Measurements from ENCODE around the gene HS6ST2. TPM values are rescaled to one million over a fixed set of nuclear protein-coding genes. Genes with fewer than 3 reads are reported as not detected.

HS6ST2 gene
- total and polyA plus RNA-seq, 9 of the 15 experiments (the other 6 are each of a cell fraction or from before 2014, with no cell fraction given) = not detected

GRCh38 chrX:132594129-132594528 lies 364.3 kb downstream of the HS6ST2 start:
- ChIA-PET CTCF (ENCODE audit: low intra/inter-chr PET ratio) (no interaction called here), POLR2A (interaction anchor here (0.7 kb wide), 1 partner anchor 904 kb away, joined by 3 read pairs; no protein-coding TSS in a partner anchor)
- H3K4me1 ChIP-seq (replicated peaks in 1 of 2; ENCODE audit: control insufficient read depth in 2 of 2, insufficient read depth in 2 of 2, low read length in 2 of 2) = no peaks in the 10 kb centered on the region
- in situ Hi-C loops (cut with MboI) (loop anchor here (10.0 kb wide), 1 partner anchor 369 kb away; no protein-coding TSS in a partner anchor), intact Hi-C loops (cut with micrococcal nuclease) (no loop called here)
- H3K27ac ChIP-seq (ENCODE audit: extremely low read depth, low read depth, low read length) = no peak overlapping the region
- H3K9me3 ChIP-seq (replicated peaks; ENCODE audit: control insufficient read depth, insufficient read depth, low read depth, low read length) = no peaks in the 10 kb centered on the region
- TF ChIP-seq NONO (IDR thresholded peaks at IDR 0.05; ENCODE audit: low read depth in 2 of 2, low read length in 1 of 2) (no peak), BRF1 (IDR thresholded peaks at IDR 0.05; ENCODE audit: borderline replicate concordance, extremely low read depth, insufficient read length) (no peak), ZFP1 (CRISPR knock-in tag; IDR thresholded peaks at IDR 0.05) (no peak), KLF1 (tag; IDR thresholded peaks at IDR 0.05) (no peak), SAP30 (IDR thresholded peaks at IDR 0.05; ENCODE audit: borderline replicate concordance, insufficient read depth, low read depth, low read length, poor library complexity, severe bottlenecking) (no peak), SIX5 (IDR thresholded peaks at IDR 0.05; ENCODE audit: borderline replicate concordance in 1 of 2, insufficient read depth in 1 of 2, low read depth in 1 of 2, low read length in 2 of 2) (no peak), ZNF77 (CRISPR knock-in tag; IDR thresholded peaks at IDR 0.05) (no peak), ZSCAN32 (CRISPR knock-in tag; IDR thresholded peaks at IDR 0.05) (no peak), ZNF197 (CRISPR knock-in tag; IDR thresholded peaks at IDR 0.05; ENCODE audit: low read depth) (no peak), ESRRA (IDR thresholded peaks at IDR 0.05; ENCODE audit: borderline replicate concordance, low read depth) (no peak), RNF2 (IDR thresholded peaks at IDR 0.05) (no peak), ELF2 (CRISPR knock-in tag; IDR thresholded peaks at IDR 0.05) (no peak), KLF6 (CRISPR knock-in tag; IDR thresholded peaks at IDR 0.05; ENCODE audit: borderline replicate concordance) (no peak)
- TF ChIP-seq, protein P1, sequence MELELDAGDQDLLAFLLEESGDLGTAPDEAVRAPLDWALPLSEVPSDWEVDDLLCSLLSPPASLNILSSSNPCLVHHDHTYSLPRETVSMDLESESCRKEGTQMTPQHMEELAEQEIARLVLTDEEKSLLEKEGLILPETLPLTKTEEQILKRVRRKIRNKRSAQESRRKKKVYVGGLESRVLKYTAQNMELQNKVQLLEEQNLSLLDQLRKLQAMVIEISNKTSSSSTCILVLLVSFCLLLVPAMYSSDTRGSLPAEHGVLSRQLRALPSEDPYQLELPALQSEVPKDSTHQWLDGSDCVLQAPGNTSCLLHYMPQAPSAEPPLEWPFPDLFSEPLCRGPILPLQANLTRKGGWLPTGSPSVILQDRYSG (tag; conservative IDR thresholded peaks at IDR 0.05; ENCODE audit: low read depth) = no peak
- TF ChIP-seq, protein P2, sequence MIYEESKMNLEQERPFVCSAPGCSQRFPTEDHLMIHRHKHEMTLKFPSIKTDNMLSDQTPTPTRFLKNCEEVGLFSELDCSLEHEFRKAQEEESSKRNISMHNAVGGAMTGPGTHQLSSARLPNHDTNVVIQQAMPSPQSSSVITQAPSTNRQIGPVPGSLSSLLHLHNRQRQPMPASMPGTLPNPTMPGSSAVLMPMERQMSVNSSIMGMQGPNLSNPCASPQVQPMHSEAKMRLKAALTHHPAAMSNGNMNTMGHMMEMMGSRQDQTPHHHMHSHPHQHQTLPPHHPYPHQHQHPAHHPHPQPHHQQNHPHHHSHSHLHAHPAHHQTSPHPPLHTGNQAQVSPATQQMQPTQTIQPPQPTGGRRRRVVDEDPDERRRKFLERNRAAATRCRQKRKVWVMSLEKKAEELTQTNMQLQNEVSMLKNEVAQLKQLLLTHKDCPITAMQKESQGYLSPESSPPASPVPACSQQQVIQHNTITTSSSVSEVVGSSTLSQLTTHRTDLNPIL (CRISPR knock-in tag; IDR thresholded peaks at IDR 0.05) = no peak
- no TSS peak for BruUV-seq (replicated peaks)
- WGBS (ENCODE audit: insufficient coverage, low coverage, missing lambda C conversion rate) = 0% methylated on average over 4 of the region's 5 CpGs
- no peaks in the 10 kb centered on the region for H3K36me3 ChIP-seq (ENCODE audit: control insufficient read depth, insufficient read depth, low read length)
- ATAC-seq = no peak
- DNase-seq (ENCODE audit: extremely low read depth in 1 of 4, low spot score in 3 of 4) = no peak
- no peak overlapping the region for H3K9ac ChIP-seq (ENCODE audit: insufficient read depth in 1 of 2, low read depth in 2 of 2, low read length in 2 of 2)
- no peaks in the 10 kb centered on the region for H4K20me1 ChIP-seq (replicated peaks; ENCODE audit: control insufficient read depth, insufficient read depth, low read length)
- no peak overlapping the region for H2AFZ ChIP-seq (ENCODE audit: low read depth, low read length)
- no peaks in the 10 kb centered on the region for H3K9me1 ChIP-seq (ENCODE audit: control insufficient read depth, insufficient read depth, low read length)
- no peaks in the 10 kb centered on the region for H3K79me2 ChIP-seq (ENCODE audit: control insufficient read depth, insufficient read depth, low read length)
- no peak for FAIRE-seq
- H3K27me3 ChIP-seq (ENCODE audit: control insufficient read depth in 2 of 2, insufficient read depth in 2 of 2, low read length in 2 of 2) = no peaks in the 10 kb centered on the region
- H3K4me2 ChIP-seq (ENCODE audit: insufficient read depth, low read length) = no peak overlapping the region
- no peak overlapping the region for H3K4me3 ChIP-seq

All from K562 (cell line).